GM18951 (cell line): ENCODE measurements around the gene AGBL1.

Experiments
- POLR2A ChIP-seq: IDR thresholded peaks from 4 replicates; pipeline ENCODE4 v1.6.1; 2011; ENCODE audit warnings: mild to moderate bottlenecking; ENCODE audit not compliant: insufficient read length, insufficient read depth; ENCODE audit errors: extremely low read depth
- in situ Hi-C: fragments of 300-500 bp; cut with MboI; formaldehyde crosslinking; loops from one replicate; pipeline ENCODE4 v1.12.0; 2022; ENCODE audit warnings: low sequenced_read_pairs, mixed read lengths, inconsistent platforms; ENCODE audit not compliant: unreplicated experiment

Gene AGBL1

DNA sequence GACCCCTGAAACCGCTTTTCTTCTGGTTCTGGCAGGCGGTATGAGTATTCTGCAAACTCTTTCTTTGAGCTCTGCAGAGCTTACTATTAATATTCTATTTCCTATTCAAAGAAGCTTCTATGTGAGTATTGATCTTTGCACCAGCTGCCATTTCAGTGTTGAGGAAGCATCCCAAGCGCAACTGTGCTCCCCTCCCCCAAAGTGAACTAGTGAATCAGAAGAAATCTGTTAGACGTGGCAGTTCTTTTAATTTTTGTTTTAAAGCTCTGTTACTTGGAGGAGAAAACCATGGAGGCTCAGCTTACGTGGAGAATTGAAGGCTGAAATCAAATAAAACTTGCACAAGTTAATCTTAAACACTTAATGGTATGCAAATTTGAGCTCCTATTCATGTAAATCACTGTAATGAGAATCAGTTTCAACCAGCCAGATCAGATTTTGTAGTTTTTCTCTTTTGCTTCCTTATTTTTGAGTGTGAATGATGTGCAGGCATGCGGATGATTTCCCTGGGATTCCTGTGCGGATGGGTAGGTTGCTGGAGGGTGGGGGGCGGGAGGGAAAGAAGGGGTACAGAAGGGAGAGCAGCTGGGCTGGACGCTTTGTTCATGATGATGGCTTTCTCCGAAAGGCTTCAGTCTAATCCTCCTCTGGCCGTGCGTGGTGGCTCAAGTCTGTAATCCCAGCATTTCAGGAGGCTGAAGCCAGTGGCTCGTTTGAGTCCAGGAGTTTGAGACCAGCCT, 16.1 kb upstream of the AGBL1 start:
- no peak for TF ChIP-seq POLR2A
- in situ Hi-C loops, result no loop called here

DNA sequence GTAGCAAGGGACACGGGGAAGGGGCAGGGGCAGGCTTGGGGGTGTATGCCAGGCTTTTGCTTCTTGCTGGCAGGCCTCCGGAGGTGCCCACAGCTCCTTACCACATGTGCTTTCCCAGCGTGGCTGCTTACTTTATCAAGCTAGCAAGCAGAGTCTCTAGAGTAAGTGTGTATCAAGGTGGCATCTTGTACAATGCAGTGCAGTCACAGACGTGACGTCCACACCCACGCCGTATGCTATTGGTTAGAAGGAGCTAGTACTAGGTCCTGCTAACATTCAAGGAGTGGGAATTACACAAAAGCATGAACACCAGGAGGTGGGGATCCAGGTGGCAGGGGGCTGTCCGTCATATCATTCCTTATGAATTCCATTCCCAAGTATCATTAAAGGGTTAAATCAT, 15.3 kb upstream of the AGBL1 start:
- no peak for TF ChIP-seq POLR2A
- in situ Hi-C loops, result no loop called here

DNA sequence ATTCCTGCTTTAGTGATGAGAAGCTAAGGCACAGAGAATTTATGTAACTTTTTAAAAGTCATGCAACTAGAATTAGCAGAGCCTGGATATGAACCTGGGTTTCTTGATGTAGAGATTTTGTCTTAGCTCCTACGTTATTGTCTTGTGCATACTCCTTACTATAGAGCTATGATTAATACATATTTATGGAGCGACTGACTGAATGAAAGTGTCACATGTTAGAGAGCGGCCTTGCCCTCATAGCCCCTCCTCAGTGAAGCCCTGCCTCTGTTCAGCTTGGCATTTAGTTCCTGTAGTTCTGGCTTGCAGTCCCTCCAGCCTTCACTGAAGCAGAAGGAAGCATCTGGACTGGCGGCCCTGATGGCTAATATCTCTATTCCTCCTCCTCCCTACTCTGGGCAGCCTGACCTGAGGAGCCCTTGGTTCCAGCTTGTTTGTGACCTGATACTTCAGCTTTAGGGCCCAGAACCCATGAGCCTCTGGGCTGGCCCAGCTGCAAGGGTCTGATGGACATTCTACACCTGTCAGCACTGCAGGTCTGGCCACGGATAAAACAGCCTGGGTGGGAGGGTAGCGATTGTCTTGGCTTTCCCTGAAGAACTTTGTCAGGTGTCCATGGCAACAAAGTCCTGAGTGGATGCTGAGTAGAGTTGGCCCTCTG, 13.4 kb upstream of the AGBL1 start:
- in situ Hi-C loops, result no loop called here

DNA sequence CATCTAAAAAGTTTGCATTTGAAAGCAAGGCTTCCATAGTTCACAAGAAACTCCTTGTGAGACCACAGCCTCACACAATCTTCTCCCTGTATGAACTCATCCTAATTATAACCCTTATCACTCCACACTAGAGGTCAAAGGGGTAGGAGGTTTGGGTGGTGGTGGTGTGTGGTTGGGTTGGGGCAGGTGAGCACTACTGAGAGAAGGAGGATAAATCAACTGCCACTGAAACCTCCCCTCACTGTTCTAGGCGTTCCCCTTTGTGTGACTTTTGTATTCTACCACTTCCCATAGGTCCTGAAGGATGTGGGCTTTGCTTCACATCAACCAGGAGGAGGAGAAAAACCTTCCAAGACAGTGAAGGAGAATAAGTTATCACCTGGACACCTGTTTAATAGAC, 6.4 kb upstream of the AGBL1 start:
- no peak for TF ChIP-seq POLR2A
- in situ Hi-C loops, result no loop called here

More for the DNA sequence above, 13.4 kb upstream of the AGBL1 start:
- TF ChIP-seq POLR2A, result no peak

DNA sequence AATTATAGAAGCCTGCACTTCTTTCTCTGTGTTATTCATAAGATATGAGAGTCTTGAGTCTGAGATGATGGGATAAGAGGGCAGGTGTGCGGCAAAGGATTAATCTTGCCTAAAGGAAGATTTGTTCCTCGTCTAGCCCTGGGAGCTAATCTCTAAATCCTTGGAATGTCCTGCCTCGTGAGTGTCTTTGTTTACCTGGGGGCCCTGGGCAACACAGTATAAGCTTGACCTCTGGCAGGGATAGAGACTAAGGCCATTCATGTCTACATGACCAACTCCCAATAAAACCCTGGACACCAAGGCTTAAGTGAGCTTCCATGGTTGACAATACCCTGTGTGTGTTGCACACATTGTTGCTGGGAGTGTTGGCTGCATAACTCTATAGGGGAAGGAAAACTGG, 3.2 kb upstream of the AGBL1 start:
- TF ChIP-seq POLR2A, result no peak
- in situ Hi-C loops, result no loop called here

DNA sequence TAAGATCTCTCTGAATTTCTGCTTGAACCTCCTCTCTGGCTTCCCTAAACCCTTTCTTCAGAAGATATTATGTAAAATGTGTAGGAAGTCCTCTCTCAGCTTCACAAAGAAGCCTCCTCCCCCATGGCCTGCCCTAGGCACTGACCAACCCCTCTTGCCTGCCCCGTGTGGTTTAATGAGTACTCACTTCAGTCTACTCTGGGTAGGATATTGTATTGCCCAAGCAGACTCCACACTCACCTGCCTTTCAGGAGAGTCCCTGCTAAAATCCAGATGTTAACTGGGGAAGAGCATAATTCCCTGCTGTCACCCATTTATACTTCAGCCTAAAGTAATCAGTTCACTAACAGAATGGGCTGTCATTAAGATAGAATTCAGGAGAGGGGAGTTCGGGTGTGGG, 2.6 kb upstream of the AGBL1 start:
- no peak for TF ChIP-seq POLR2A
- in situ Hi-C loops, result no loop called here

DNA sequence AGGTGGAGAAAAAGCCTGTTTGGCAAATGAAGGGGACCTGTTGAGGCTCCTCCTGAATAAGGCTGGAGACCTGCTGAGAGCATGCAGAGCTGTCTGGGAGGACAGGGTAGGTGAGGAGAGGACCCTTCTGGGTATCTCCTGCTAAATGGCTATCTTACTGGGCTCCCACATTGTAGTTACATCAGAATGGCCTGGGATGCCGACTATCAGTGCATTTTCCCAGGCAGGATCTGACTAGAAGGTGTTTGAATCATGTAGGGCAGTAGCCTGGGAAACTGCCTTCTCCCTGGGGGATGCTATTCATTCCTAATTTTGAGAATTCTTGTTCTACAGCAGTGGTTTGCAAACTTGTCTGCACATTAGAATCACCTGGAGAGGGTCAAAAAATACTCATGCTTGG, 631 bp downstream of the AGBL1 start:
- no peak for TF ChIP-seq POLR2A

DNA sequence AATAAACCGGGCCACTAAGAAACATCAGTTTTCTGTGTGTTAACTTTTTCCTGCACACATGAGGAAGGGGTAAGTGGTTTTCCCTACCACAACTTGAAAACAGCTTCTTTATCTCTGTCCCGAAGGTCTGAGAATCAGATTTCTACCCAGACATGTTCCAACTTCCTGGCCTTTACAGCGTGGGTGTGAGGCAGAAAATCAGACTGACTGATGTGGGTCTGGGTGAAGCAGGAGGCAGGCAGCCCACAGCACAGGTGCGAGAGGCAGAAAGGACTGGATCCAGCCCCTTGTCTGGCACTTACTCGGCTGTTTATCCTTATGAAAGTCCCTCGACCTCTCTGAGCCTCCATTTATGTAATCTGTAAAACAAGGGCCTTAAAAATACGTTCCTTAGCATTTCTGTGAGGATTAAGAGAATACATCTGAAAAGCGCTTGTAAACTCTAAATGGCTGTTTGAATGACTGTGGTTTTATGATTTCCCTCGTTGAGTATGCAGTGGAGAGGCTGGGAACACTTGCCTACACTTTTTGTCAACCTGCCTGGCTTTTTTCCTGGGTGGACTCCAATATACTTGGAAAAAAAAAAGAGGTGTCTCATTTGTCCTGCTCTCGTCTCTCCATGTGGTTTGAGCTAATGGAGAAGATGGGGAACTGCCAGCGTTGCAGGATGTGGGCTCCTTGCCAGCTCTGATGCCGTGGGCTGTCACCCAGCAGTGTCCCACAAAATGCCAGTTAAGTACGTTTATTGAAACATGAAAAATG, 3.1 kb downstream of the AGBL1 start:
- in situ Hi-C loops, result no loop called here
- TF ChIP-seq POLR2A, result no peak

More for the DNA sequence above, 631 bp downstream of the AGBL1 start:
- in situ Hi-C loops, result no loop called here

DNA sequence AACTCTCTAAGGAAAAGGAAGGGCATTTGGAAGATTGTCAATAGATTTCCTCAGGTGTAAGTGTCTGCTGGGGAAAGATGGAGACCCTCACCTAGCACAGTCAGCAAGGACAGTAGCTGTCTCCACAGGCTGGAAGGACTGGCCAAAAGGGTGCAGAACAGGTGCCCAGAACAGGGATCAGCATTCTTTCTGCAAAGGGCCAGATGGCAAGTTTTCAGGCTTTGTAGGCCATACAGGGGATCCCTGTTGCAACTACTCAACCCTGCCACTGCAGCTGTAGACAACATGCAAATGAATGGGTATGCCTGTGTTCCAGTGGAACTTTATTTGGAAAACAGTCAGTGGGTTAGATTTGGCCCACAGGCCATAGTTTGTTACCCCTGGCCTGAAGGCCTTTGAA, 8.1 kb downstream of the AGBL1 start:
- in situ Hi-C loops, result no loop called here
- no peak for TF ChIP-seq POLR2A

DNA sequence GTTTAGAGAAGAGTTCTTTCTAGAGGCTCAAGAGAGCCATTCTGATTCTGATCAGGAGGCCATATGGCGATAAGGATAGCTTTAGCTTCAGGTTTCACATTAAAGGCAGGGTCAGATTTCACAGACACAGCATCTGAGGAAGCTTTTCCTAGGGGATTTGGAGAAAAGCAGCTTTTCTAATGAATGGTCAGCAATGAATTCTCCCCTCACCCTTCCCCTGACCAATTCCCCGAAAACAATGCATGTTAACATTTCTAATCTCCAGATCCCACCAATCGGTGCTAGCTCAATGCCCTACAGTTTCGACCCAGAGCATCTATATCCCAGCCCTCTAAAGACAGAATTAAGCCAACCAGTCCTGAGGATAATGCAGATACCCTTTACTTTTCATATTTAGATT, 9.8 kb downstream of the AGBL1 start:
- TF ChIP-seq POLR2A, result no peak
- in situ Hi-C loops, result no loop called here

DNA sequence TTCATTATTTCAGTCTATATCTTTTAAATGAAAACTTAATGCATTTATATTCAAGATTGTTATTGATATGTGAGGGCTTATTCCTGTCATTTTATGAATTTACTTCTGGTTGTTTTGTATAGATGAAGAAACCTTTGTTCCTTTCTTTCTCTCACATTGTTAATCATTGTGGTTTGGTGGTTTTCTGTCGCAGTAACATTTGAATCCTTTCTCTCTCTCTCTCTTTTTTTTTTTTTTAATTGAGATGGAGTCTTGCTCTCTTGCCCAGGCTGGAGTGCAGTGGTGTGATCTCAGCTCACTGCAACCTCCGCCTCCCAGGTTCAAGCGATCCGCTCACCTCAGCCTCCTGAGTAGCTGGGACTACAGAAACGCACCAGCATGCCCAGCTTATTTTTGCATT, 22.1 kb downstream of the AGBL1 start:
- TF ChIP-seq POLR2A, result no peak
- in situ Hi-C loops, result no loop called here

DNA sequence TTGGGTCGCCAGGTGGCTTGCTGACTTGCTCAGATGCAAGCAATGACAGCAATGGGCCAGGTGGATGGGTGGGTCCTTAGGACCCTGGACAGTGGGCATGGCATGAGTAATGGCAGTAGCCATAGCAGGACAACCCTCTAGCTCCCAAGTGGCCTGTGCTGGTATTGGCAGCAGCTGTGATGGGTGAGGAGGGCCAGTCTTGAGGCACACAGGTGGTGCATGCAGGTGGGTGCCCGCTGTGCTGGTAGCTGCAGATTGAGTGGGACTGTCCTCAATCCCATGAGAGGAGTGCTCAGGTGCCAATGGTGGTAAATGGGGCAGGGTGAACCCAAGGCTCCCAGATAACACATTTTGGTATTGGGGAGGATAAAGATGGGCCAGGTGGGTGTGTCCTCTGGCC, 24.2 kb downstream of the AGBL1 start:
- in situ Hi-C loops, result no loop called here
- no peak for TF ChIP-seq POLR2A

DNA sequence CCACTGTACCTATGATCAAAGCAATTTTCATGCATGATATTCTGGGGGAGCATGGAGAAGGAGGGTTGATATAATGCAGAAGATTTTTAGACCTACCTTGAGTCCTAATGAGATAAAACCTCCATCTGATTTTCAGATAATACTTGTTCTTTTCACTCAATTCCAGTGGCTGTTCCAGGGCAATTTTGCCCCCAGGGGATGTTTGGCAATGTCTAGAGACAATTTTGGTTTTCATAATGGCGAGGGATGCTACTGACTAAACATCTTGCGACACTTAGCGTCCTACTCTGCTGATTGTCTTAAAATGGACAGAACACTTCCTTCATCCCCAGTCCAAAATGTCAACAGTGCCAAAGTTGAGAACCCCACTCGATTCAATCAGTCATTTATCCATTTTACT, 26.6 kb downstream of the AGBL1 start:
- in situ Hi-C loops, result no loop called here
- no peak for TF ChIP-seq POLR2A
